H9 (cell line): ENCODE results near the gene FAM3B. TPM values are rescaled to one million over a fixed set of nuclear protein-coding genes. Genes with fewer than 3 reads are reported as not detected.

Source experiments
- DNase-seq: peaks from one replicate; pipeline ENCODE4 v3.0.0-alpha.2; 2017
- H2AFZ ChIP-seq: one replicate; pipeline ENCODE4 v1.6.1; 2013; ENCODE audit warnings: mild to moderate bottlenecking, low read length, control low read depth, moderate library complexity
- H2AK5ac ChIP-seq: 2 replicates; pipeline ENCODE4 v1.6.1; 2013; ENCODE audit warnings: low read length, control low read depth, mixed read lengths; ENCODE audit not compliant: insufficient read length
- H2BK120ac ChIP-seq: one replicate; pipeline ENCODE4 v1.6.1; 2013; ENCODE audit warnings: low read depth, mild to moderate bottlenecking, low read length, control low read depth, inconsistent platforms; ENCODE audit not compliant: poor library complexity, severe bottlenecking
- H2BK12ac ChIP-seq: 2 replicates; pipeline ENCODE4 v1.6.1; 2013; ENCODE audit warnings: low read length, control low read depth, mixed read lengths, low read depth; ENCODE audit not compliant: insufficient read length
- H2BK15ac ChIP-seq: 2 replicates; pipeline ENCODE4 v1.6.1; 2013; ENCODE audit warnings: low read depth, low read length, control low read depth
- H2BK20ac ChIP-seq: one replicate; pipeline ENCODE4 v1.6.1; 2013; ENCODE audit warnings: low read depth, mild to moderate bottlenecking, low read length, control low read depth, inconsistent platforms; ENCODE audit not compliant: poor library complexity, severe bottlenecking
- H2BK5ac ChIP-seq: 2 replicates; pipeline ENCODE4 v1.6.1; 2013; ENCODE audit warnings: low read length, control low read depth, mixed read lengths; ENCODE audit not compliant: insufficient read length
- H3K14ac ChIP-seq: 2 replicates; pipeline ENCODE4 v1.6.1; 2013; ENCODE audit warnings: low read length, control low read depth; ENCODE audit not compliant: insufficient read depth
- H3K18ac ChIP-seq: 2 replicates; pipeline ENCODE4 v1.6.1; 2013; ENCODE audit warnings: low read depth, mild to moderate bottlenecking, mixed read lengths, low read length, control low read depth; ENCODE audit not compliant: insufficient read length
- H3K23ac ChIP-seq: 2 replicates; pipeline ENCODE4 v1.6.1; 2013; ENCODE audit warnings: low read length, control low read depth, mixed read lengths, low read depth; ENCODE audit not compliant: insufficient read length
- H3K23me2 ChIP-seq: 2 replicates; pipeline ENCODE4 v1.6.1; 2013; ENCODE audit warnings: low read depth, mild to moderate bottlenecking, mixed read lengths, low read length, control low read depth; ENCODE audit not compliant: insufficient read length, poor library complexity, severe bottlenecking
- H3K27ac ChIP-seq: 2 replicates; pipeline ENCODE4 v1.5.1; 2013; ENCODE audit warnings: low read length, control low read depth, mixed read lengths, low read depth; ENCODE audit not compliant: insufficient read length
- H3K27me3 ChIP-seq: 2 replicates; pipeline ENCODE4 v1.6.1; 2013; ENCODE audit warnings: low read length, control low read depth, inconsistent platforms; ENCODE audit not compliant: insufficient read depth
- H3K4ac ChIP-seq: 2 replicates; pipeline ENCODE4 v1.6.1; 2013; ENCODE audit warnings: low read depth, mild to moderate bottlenecking, control low read depth, inconsistent platforms, low read length, moderate library complexity
- H3K4me1 ChIP-seq: 2 replicates; pipeline ENCODE4 v1.6.1; 2013; ENCODE audit warnings: low read length, control low read depth, inconsistent platforms; ENCODE audit not compliant: insufficient read depth
- H3K4me2 ChIP-seq: 2 replicates; pipeline ENCODE4 v1.6.1; 2013; ENCODE audit warnings: low read length, control low read depth, mixed read lengths; ENCODE audit not compliant: insufficient read length, insufficient read depth
- H3K56ac ChIP-seq: 2 replicates; pipeline ENCODE4 v1.6.1; 2013; ENCODE audit warnings: low read depth, mild to moderate bottlenecking, mixed read lengths, low read length, control low read depth; ENCODE audit not compliant: insufficient read length
- H3K79me1 ChIP-seq: 2 replicates; pipeline ENCODE4 v1.6.1; 2013; ENCODE audit warnings: low read depth, mild to moderate bottlenecking, moderate library complexity, low read length, control low read depth, inconsistent platforms; ENCODE audit not compliant: insufficient read depth, poor library complexity, severe bottlenecking
- H3K79me2 ChIP-seq: 2 replicates; pipeline ENCODE4 v1.6.1; 2013; ENCODE audit warnings: low read length, control low read depth, inconsistent platforms; ENCODE audit not compliant: insufficient read depth
- H3K9ac ChIP-seq: 2 replicates; pipeline ENCODE4 v1.6.1; 2013; ENCODE audit warnings: low read length, control low read depth, mixed read lengths; ENCODE audit not compliant: insufficient read length; ENCODE audit errors: extremely low read depth
- H3K9me3 ChIP-seq: one replicate; pipeline ENCODE4 v1.6.1; 2013; ENCODE audit warnings: low read depth, low read length, inconsistent platforms; ENCODE audit not compliant: control insufficient read depth
- H3T11ph ChIP-seq: one replicate; pipeline ENCODE4 v1.6.1; 2013; ENCODE audit warnings: mild to moderate bottlenecking, low read length, control low read depth, inconsistent platforms
- H4K20me1 ChIP-seq: one replicate; pipeline ENCODE4 v1.6.1; 2013; ENCODE audit not compliant: control insufficient read depth, insufficient read length, insufficient read depth
- H4K5ac ChIP-seq: 2 replicates; pipeline ENCODE4 v1.6.1; 2013; ENCODE audit warnings: low read depth, mild to moderate bottlenecking, mixed read lengths, low read length, control low read depth; ENCODE audit not compliant: insufficient read length
- H4K8ac ChIP-seq: replicated peaks from 2 replicates; pipeline ENCODE4 v1.6.1; 2013; ENCODE audit warnings: low read length, control low read depth, mixed read lengths, low read depth; ENCODE audit not compliant: insufficient read length
- H4K91ac ChIP-seq: 2 replicates; pipeline ENCODE4 v1.6.1; 2013; ENCODE audit warnings: low read depth, mild to moderate bottlenecking, moderate library complexity, mixed read lengths, low read length, control low read depth; ENCODE audit not compliant: insufficient read length
- H3K27ac Mint-ChIP-seq, 3 experiments: 2 replicates in 2 of 3; 3 replicates in 1 of 3; pipeline ENCODE4 v1.8.0; 2020 to 2021; ENCODE audit warnings: mixed read lengths in 3 of 3, mild to moderate bottlenecking in 1 of 3, moderate library complexity in 1 of 3
- H3K27me3 Mint-ChIP-seq: 2 replicates; pipeline ENCODE4 v1.8.0; 2021; ENCODE audit warnings: low read depth, mild to moderate bottlenecking, moderate library complexity, mixed read lengths
- H3K36me3 Mint-ChIP-seq, 3 experiments: 2 replicates in 2 of 3; 3 replicates in 1 of 3; pipeline ENCODE4 v1.8.0; 2020 to 2021; ENCODE audit warnings: low read depth in 3 of 3, mixed read lengths in 3 of 3; ENCODE audit not compliant: insufficient read depth in 1 of 3
- H3K4me1 Mint-ChIP-seq, 2 experiments: 2 replicates each; pipeline ENCODE4 v1.8.0; 2020; ENCODE audit warnings: mixed read lengths in 2 of 2
- H3K4me3 Mint-ChIP-seq, 2 experiments: 2 replicates in 1 of 2; 3 replicates in 1 of 2; pipeline ENCODE4 v1.8.0; 2020 to 2021; ENCODE audit warnings: mild to moderate bottlenecking in 2 of 2, mixed read lengths in 2 of 2, moderate library complexity in 1 of 2
- H3K9me3 Mint-ChIP-seq, 2 experiments: 2 replicates in 1 of 2; 3 replicates in 1 of 2; pipeline ENCODE4 v1.8.0; 2020; ENCODE audit warnings: mild to moderate bottlenecking in 2 of 2, mixed read lengths in 2 of 2, moderate library complexity in 1 of 2
- WGBS: extraction: QIAGEN DNeasy Blood & Tissue Kit; methylation state at CpG from one replicate; pipeline ENCODE4 v1.1.7; 2013; ENCODE audit warnings: missing lambda C conversion rate, low lambda C conversion rate, mixed read lengths; ENCODE audit not compliant: insufficient read length; ENCODE audit errors: extremely low coverage; 5-methylcytosine and 5-hydroxymethylcytosine counted together
- total RNA-seq: library from RNA; stranded (reverse); gene quantifications from 2 replicates; pipeline ENCODE4 v1.2.1, GENCODE V29; 2021
- TF ChIP-seq, protein P1 (sequence below): fragments of 200-600 bp; sonication (generic); conservative IDR thresholded peaks from 3 replicates; pipeline ENCODE4 v1.8.0; 2021; ENCODE audit warnings: antibody characterized with exemption, mild to moderate bottlenecking

FAM3B gene
- total RNA-seq, 1 experiment from 2014 or later, result 5.0 TPM

DNA sequence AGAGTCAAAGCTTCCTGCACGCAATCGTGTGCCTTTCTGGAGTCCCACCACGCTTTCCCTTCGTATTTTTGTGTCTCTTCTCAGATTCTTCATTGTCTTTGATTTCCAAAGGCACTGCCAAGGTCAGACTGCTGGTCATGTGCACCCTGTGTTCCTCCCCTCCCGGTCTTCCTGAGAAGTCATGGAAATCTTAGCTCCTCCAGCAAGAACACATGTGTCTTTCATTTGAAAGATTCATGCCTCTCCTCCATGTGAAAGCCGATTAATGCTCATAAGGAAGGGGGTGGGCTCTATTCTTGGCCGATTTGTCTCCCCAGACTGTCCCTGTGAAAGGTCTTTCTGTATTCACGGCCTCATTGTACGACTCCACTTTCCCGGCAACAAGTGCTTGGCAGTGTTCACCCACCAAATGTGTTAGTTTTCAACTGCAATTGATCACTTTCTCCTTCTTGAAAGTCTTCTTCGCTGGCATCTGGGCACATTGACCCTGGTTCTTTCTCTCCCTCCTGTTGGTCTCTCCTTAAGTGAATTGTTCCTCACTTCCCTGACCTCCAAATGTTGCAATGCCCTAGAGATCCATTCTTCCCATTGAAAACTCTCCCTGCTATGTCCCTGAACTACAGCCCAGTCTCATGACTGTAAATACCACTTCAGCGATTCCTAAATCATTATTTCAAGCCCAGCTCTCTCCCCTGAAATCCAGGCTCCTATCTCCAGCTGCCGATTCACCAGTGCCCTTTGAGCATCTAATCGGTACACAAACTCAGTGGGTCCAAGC is 70.6 kb downstream of the FAM3B start:
- Mint-ChIP-seq H3K4me3 (no peak overlapping the region), H3K4me1 (peaks cover under 1 to 3% of the 10 kb centered on the region in 2 experiments; a peak in 2 of 4 replicates), H3K9me3 (peaks cover 0 to 6% of the 10 kb centered on the region in 2 experiments; a peak in 2 of 5 replicates), H3K27me3 (peaks cover 2% of the 10 kb centered on the region), H3K36me3 (peaks cover 0 to 13% (median 0%) of the 10 kb centered on the region in 3 experiments; a peak in 2 of 7 replicates), H3K27ac (no peak overlapping the region)
- Histone ChIP-seq H3K56ac (no peak overlapping the region), H2BK120ac (no peak overlapping the region), H3K23me2 (no peaks in the 10 kb centered on the region), H2BK15ac (no peak overlapping the region), H2AFZ (no peak overlapping the region), H4K20me1 (no peaks in the 10 kb centered on the region), H3K79me2 (no peaks in the 10 kb centered on the region), H3K9ac (no peak overlapping the region), H4K91ac (no peak overlapping the region), H3K14ac (no peak overlapping the region), H3K27ac (no peak overlapping the region), H3K4me2 (no peak overlapping the region), H3K4ac (no peak overlapping the region), H3K27me3 (no peaks in the 10 kb centered on the region), H2BK12ac (no peak overlapping the region), H3K18ac (no peak overlapping the region), H3K4me1 (no peaks in the 10 kb centered on the region), H2BK20ac (no peak overlapping the region), H2AK5ac (no peak overlapping the region), H4K5ac (no peak overlapping the region), H3T11ph (no peak overlapping the region), H3K23ac (no peak overlapping the region), H3K79me1 (no peaks in the 10 kb centered on the region), H3K9me3 (no peaks in the 10 kb centered on the region), H4K8ac (no peak overlapping the region), H2BK5ac (no peak overlapping the region)
- no peak for DNase-seq
- WGBS, result no CpG with 5 or more reads among the region's 14 CpGs
- TF ChIP-seq, protein P1, sequence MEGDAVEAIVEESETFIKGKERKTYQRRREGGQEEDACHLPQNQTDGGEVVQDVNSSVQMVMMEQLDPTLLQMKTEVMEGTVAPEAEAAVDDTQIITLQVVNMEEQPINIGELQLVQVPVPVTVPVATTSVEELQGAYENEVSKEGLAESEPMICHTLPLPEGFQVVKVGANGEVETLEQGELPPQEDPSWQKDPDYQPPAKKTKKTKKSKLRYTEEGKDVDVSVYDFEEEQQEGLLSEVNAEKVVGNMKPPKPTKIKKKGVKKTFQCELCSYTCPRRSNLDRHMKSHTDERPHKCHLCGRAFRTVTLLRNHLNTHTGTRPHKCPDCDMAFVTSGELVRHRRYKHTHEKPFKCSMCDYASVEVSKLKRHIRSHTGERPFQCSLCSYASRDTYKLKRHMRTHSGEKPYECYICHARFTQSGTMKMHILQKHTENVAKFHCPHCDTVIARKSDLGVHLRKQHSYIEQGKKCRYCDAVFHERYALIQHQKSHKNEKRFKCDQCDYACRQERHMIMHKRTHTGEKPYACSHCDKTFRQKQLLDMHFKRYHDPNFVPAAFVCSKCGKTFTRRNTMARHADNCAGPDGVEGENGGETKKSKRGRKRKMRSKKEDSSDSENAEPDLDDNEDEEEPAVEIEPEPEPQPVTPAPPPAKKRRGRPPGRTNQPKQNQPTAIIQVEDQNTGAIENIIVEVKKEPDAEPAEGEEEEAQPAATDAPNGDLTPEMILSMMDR, result no peak
